Tibial artery (tissue), 4 donors: ENCODE results near the gene PTPRN2.
"Not testable (repeated sequence)": the region's sequence is repeated elsewhere in the genome, so short reads cannot be mapped to it uniquely, and the experiment has no call there.

ENCODE experiments used
- DNase-seq, 2 donors: peaks; one replicate each; pipeline ENCODE4 v3.0.0-alpha.2; 2019
- H3K27ac ChIP-seq, 2 donors: fragments of 200-600 bp; sonication (generic) in 1 of 2; 1 replicate in 1 of 2; 2 replicates in 1 of 2; pipeline ENCODE4 v1.5.1; 2018 to 2019; ENCODE audit warnings: mild to moderate bottlenecking in 1 of 2
- H3K27me3 ChIP-seq, 2 donors: fragments of 200-600 bp; sonication (generic) in 1 of 2; one replicate each; pipeline versions ENCODE4 v1.5.1 to v1.6.0; 2016 to 2019
- H3K36me3 ChIP-seq, 3 donors: fragments of 200-600 bp; sonication (generic) in 2 of 3; one replicate each; pipeline ENCODE4 v1.5.1; 2016 to 2019; ENCODE audit warnings: mild to moderate bottlenecking in 2 of 3
- H3K4me1 ChIP-seq, 4 donors: fragments of 200-600 bp; sonication (generic) in 2 of 4; 1 replicate in 3 of 4; 2 replicates in 1 of 4; pipeline ENCODE4 v1.5.1; 2016 to 2019
- H3K4me3 ChIP-seq, 2 donors: fragments of 200-600 bp; sonication (generic) in 1 of 2; 1 replicate in 1 of 2; 2 replicates in 1 of 2; pipeline ENCODE4 v1.5.1; 2018 to 2019; ENCODE audit warnings: mild to moderate bottlenecking in 2 of 2
- H3K9me3 ChIP-seq, 3 donors: fragments of 200-600 bp; sonication (generic) in 1 of 3; one replicate each; pipeline ENCODE4 v1.5.1; 2016 to 2019
- CTCF ChIP-seq, 2 experiments: fragments of 200-600 bp in 1 of 2; fragments of 450-650 bp in 1 of 2; IDR thresholded peaks; one replicate each; pipeline ENCODE4 v1.5.1; 2017 to 2019; ENCODE audit warnings: antibody characterized with exemption in 2 of 2, mild to moderate bottlenecking in 1 of 2, moderate library complexity in 1 of 2
- intact Hi-C: fragments of 100-400 bp; cut with DNase I; formaldehyde crosslinking; loops from one replicate; pipeline ENCODE4 v1.15.0; 2023; ENCODE audit warnings: low total_unique reads

Gene PTPRN2

DNA sequence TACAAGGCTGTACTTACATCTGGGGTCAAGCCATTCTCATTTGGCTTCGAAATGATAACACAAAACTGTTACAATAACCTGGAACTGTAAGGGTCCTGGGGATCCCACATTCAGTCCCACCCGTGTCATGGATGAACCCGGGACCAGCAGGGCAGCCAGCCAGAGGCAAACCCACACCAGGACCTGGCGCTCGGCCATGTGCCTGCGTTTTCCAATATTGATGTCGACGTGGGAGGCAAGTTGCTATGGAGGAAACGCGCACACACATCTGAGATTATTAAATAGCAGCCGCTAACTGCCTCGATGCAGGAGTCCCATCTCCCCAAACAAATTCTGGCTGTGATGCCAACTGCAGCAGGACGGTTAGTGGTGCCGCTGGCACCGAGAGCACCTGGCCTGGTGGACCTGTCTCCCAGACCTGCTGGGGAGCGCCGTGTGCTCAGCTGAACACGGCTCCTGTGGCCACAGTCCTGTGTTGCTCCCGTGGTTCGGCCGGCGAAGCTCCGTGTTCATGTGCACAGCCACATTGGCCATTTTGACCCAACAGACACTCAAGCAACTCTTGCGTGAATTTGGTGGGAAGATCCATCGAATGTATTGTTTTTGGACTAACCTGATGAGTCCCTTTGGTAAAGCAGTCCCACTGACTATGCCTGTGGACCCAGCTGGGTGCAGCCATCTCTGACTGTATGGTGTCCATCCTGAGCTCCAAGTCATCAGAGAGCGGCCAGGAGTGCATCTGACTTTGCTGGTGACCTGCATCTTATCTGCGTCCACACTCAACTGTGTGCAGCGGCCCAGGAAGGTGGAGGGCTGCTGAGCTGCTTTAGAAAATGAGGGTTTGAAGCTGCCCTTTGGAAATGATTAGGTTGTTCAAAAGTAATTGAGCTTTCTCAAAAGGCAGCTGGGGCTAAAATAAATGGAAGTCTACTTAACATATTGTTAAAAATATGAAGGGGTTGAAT is 852.7 kb downstream of the PTPRN2 start:
- Histone ChIP-seq H3K4me3 (no peak overlapping the region), H3K27me3 (peaks cover 0 to 9% of the 10 kb centered on the region in 2 donors), H3K36me3 (no peaks in the 10 kb centered on the region), H3K9me3 (no peaks in the 10 kb centered on the region), H3K4me1 (peaks cover 0 to 5% (median 0%) of the 10 kb centered on the region in 4 donors), H3K27ac (no peak overlapping the region)
- DNase-seq, result no peak
- no peak for TF ChIP-seq CTCF (IDR thresholded peaks at IDR 0.05)
- intact Hi-C loops, result no loop called here

- H3K9me3 ChIP-seq, H3K4me3 ChIP-seq, H3K4me1 ChIP-seq, DNase-seq, H3K27ac ChIP-seq, H3K36me3 ChIP-seq, H3K27me3 ChIP-seq, intact Hi-C loops: not testable (repeated sequence)
Measured at GRCh38 chr7:157733760-157734395, 853.7 kb downstream of the PTPRN2 start.

DNA sequence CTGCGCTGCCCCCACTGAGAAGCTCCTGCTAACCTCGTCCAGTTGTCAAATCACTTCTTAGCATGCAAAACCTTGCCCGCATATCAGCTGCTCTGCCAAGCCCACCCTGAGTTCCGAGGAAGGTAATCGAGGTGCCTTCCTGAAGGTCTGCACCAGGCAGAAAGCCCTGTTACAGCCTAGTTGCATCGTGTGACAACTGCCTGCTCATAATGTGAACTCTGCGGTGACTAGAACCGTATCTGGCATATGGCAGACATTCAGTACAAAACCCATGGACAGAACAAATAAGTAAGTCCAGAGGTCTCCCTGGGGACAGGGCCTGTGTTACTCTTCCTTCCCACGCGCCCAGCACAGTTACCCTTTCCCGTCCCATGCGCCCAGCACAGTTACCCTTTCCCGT is 856.5 kb downstream of the PTPRN2 start:
- intact Hi-C loops, result no loop called here
- DNase-seq, result no peak
- H3K4me1 ChIP-seq, result no peaks in the 10 kb centered on the region
- H3K27me3 ChIP-seq, result no peaks in the 10 kb centered on the region
- H3K27ac ChIP-seq, result no peak overlapping the region
- no peak for TF ChIP-seq CTCF (IDR thresholded peaks at IDR 0.05)
- no peak overlapping the region for H3K4me3 ChIP-seq
- H3K9me3 ChIP-seq, result no peaks in the 10 kb centered on the region
- H3K36me3 ChIP-seq, result no peaks in the 10 kb centered on the region

- intact Hi-C loops, result no loop called here
- H3K9me3 ChIP-seq, result no peaks in the 10 kb centered on the region
- H3K4me3 ChIP-seq, result no peak overlapping the region
- no peaks in the 10 kb centered on the region for H3K4me1 ChIP-seq
- no peaks in the 10 kb centered on the region for H3K27me3 ChIP-seq
- no peak for DNase-seq
- no peak overlapping the region for H3K27ac ChIP-seq
- TF ChIP-seq CTCF (IDR thresholded peaks at IDR 0.05), result no peak
- no peaks in the 10 kb centered on the region for H3K36me3 ChIP-seq
Measured at GRCh38 chr7:157730614-157731013, 857.0 kb downstream of the PTPRN2 start.

GRCh38 chr7:157729566-157729965 is 858.1 kb downstream of the PTPRN2 start:
- Histone ChIP-seq H3K4me1 (no peaks in the 10 kb centered on the region), H3K4me3 (no peak overlapping the region), H3K36me3 (no peaks in the 10 kb centered on the region), H3K27ac (no peak overlapping the region), H3K27me3 (no peaks in the 10 kb centered on the region), H3K9me3 (no peaks in the 10 kb centered on the region)
- intact Hi-C loops, result no loop called here
- no peak for DNase-seq
- TF ChIP-seq CTCF (IDR thresholded peaks at IDR 0.05), result no peak

DNA sequence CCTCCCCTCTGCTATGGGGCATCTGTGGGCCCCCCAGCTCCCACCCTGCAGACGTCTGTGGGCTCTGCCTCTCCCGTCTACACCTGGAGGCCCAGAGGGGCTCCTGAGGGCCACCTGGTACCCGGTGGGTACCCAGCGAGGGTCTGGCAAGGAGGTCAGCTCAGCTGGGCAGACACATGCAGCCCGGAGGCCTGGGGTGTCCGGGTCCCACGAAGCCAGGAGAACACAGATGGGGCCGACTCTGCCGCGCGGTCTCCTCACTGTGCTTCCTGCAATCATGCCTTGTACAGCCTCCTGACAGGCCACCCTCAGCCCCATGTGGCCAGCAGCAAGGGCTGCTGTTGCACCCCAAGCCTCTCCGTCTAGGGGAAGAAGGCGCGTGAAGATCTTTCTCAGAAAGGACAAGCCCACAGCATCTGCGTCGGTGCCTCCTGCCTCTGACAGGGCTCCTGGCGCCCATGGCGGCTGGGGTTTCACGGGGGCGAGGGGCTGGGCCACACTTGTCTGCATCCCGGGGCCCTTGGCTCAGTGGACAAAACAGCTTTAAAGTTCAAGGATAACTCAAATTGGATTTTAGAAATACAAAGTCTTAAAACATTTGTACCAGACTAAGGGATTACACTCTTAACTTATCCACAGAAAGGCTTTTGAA is 859.5 kb downstream of the PTPRN2 start:
- peaks cover 0 to 7% of the 10 kb centered on the region in 2 donors for H3K27me3 ChIP-seq
- H3K4me3 ChIP-seq, result no peak overlapping the region
- no peak for DNase-seq
- no peak for TF ChIP-seq CTCF (IDR thresholded peaks at IDR 0.05)
- intact Hi-C loops, result no loop called here
- no peaks in the 10 kb centered on the region for H3K36me3 ChIP-seq
- no peaks in the 10 kb centered on the region for H3K9me3 ChIP-seq
- H3K27ac ChIP-seq, result no peak overlapping the region
- no peaks in the 10 kb centered on the region for H3K4me1 ChIP-seq
